HepG2 (cell line): ENCODE data around the gene MICA. TPM values are rescaled to one million over a fixed set of nuclear protein-coding genes. Genes with fewer than 3 reads are reported as not detected.

ENCODE experiments used
- AHDC1 ChIP-seq: sonication (generic); formaldehyde crosslinking; IDR thresholded peaks from 2 replicates; pipeline ENCODE4 v1.5.1; 2020; ENCODE audit warnings: mild to moderate bottlenecking, missing genetic modification reagents, borderline replicate concordance
- ARID2 ChIP-seq: sonication (generic); formaldehyde crosslinking; IDR thresholded peaks from 2 replicates; pipeline ENCODE4 v1.8.1; 2022; ENCODE audit warnings: mild to moderate bottlenecking, missing genetic modification reagents, borderline replicate concordance
- ARID4A ChIP-seq: sonication (generic); formaldehyde crosslinking; IDR thresholded peaks from 2 replicates; pipeline ENCODE4 v1.5.0; 2020; ENCODE audit warnings: mild to moderate bottlenecking, missing genetic modification reagents, borderline replicate concordance
- ATF7-NPFF ChIP-seq: sonication (generic); formaldehyde crosslinking; IDR thresholded peaks from 2 replicates; pipeline ENCODE4 v1.8.1; 2023; ENCODE audit warnings: mild to moderate bottlenecking, low read depth, missing genetic modification reagents, moderate library complexity
- CEBPB ChIP-seq: IDR thresholded peaks from 2 replicates; pipeline ENCODE4 v1.6.1; 2011; ENCODE audit warnings: low read depth, low read length, improper control_type of control experiment, borderline replicate concordance
- FOSL1 ChIP-seq: sonication (generic); formaldehyde crosslinking; IDR thresholded peaks from 2 replicates; pipeline ENCODE4 v1.9.0; 2021; ENCODE audit warnings: missing genetic modification reagents, borderline replicate concordance
- FOXP1 ChIP-seq, 2 experiments: fragments of 450-650 bp in 1 of 2; IDR thresholded peaks; 2 replicates each; pipeline ENCODE4 v1.6.1; 2017 to 2018; ENCODE audit warnings: antibody characterized with exemption in 1 of 2
- MAX ChIP-seq: IDR thresholded peaks from 2 replicates; pipeline ENCODE4 v1.6.1; 2012; ENCODE audit warnings: inconsistent platforms
- NFYB ChIP-seq: sonication (generic); formaldehyde crosslinking; IDR thresholded peaks from 2 replicates; pipeline ENCODE4 v1.4.0; 2020; ENCODE audit warnings: missing genetic modification reagents
- NPAS2 ChIP-seq: sonication (generic); formaldehyde crosslinking; IDR thresholded peaks from 2 replicates; pipeline ENCODE4 v1.8.0; 2022; ENCODE audit warnings: mild to moderate bottlenecking, missing genetic modification reagents, borderline replicate concordance
- NR1H2 ChIP-seq: sonication (generic); formaldehyde crosslinking; IDR thresholded peaks from 2 replicates; pipeline ENCODE4 v1.8.1; 2022; ENCODE audit warnings: low read depth, missing genetic modification reagents, borderline replicate concordance
- PITX1 ChIP-seq: sonication (generic); formaldehyde crosslinking; IDR thresholded peaks from 2 replicates; pipeline ENCODE4 v1.5.1; 2020; ENCODE audit warnings: mild to moderate bottlenecking, missing genetic modification reagents
- RBFOX2 ChIP-seq: fragments of 200-400 bp; formaldehyde crosslinking; IDR thresholded peaks from 2 replicates; pipeline ENCODE4 v1.6.1; 2017; ENCODE audit warnings: low read depth, mild to moderate bottlenecking, low read length
- TP53 ChIP-seq: sonication (generic); formaldehyde crosslinking; conservative IDR thresholded peaks from 2 replicates; pipeline ENCODE4 v1.4.0; 2020; ENCODE audit warnings: missing genetic modification reagents
- YY1 ChIP-seq: IDR thresholded peaks from 2 replicates; pipeline ENCODE4 v1.6.1; 2011; ENCODE audit warnings: low read length, low read depth, moderate library complexity, mild to moderate bottlenecking; ENCODE audit not compliant: insufficient read depth, insufficient replicate concordance
- ZNF17 ChIP-seq: sonication (generic); formaldehyde crosslinking; IDR thresholded peaks from 2 replicates; pipeline ENCODE4 v1.5.0; 2020; ENCODE audit warnings: mild to moderate bottlenecking, missing genetic modification reagents
- ZNF414 ChIP-seq: sonication (generic); formaldehyde crosslinking; IDR thresholded peaks from 2 replicates; pipeline ENCODE4 v1.5.0; 2020; ENCODE audit warnings: missing genetic modification reagents
- ZNF564 ChIP-seq: sonication (generic); formaldehyde crosslinking; IDR thresholded peaks from 2 replicates; pipeline ENCODE4 v1.8.1; 2023; ENCODE audit warnings: mild to moderate bottlenecking, missing genetic modification reagents
- polyA plus RNA-seq, 8 experiments: library from polyadenylated mRNA; depleted of rRNA in 3 of 8; stranded (reverse) in 7 of 8; unstranded in 1 of 8; fragments of >200 nt; fragmentation: Illumina TruSeq in 4 of 8; extraction: Trizol in 4 of 8; gene quantifications; 2 replicates each; pipeline versions ENCODE4 v1.2.1 to v1.2.3, GENCODE V29; 2011 to 2016; ENCODE audit warnings: low read depth in 4 of 8, missing spikeins in 1 of 8, mixed read lengths in 1 of 8; ENCODE audit not compliant: insufficient read depth in 1 of 8
- total RNA-seq, 5 experiments: library from RNA; depleted of rRNA; stranded (reverse); fragments of >200 nt; fragmentation: Illumina TruSeq; extraction: Trizol; gene quantifications; 2 replicates each; pipeline ENCODE4 v1.2.3, GENCODE V29; 2016; ENCODE audit warnings: low read depth in 1 of 5

Gene MICA
- total and polyA plus RNA-seq, 2 of the 13 experiments (the other 11 are each of a cell fraction or from before 2014, with no cell fraction given) = 21.6 to 38.1 TPM

- TF ChIP-seq ARID4A (CRISPR knock-in tag) (peak; percentile 96), ZNF17 (CRISPR knock-in tag) (no peak), AHDC1 (CRISPR knock-in tag) (no peak), MAX (peak; percentile 96), FOSL1 (CRISPR knock-in tag) (peak; percentile 63; the same call in 1 of the 2 replicates), ZNF414 (0 out of 2 replicates have a peak, but pooled peaks have one; percentile 89), ZNF564 (no peak; the same call in none of the 2 replicates), NPAS2 (CRISPR knock-in tag) (no peak), CEBPB (no peak), ARID2 (peak; percentile 99), PITX1 (CRISPR knock-in tag) (peak; percentile 77), NR1H2 (CRISPR knock-in tag) (no peak), TP53 (CRISPR knock-in tag) (peak; percentile 92), YY1 (peak; percentile 77), NFYB (peak; percentile 96), ATF7-NPFF (peak; percentile 95), RBFOX2 (peak; percentile 82), FOXP1 (IDR thresholded peaks at IDR 0.05) (no peak), FOXP1 (CRISPR knock-in tag; IDR thresholded peaks at IDR 0.05) (no peak)
Measured at GRCh38 chr6:31403283-31404060, at the start of gene MICA (continued).
